Stomach (tissue), 9 donors: ENCODE results near the gene IQCE. TPM values are rescaled to one million over a fixed set of nuclear protein-coding genes. Genes with fewer than 3 reads are reported as not detected.
A peak's percentile ranks its signal among the peaks of the same experiment; 100 is the strongest.

ENCODE experiments used
- DNase-seq, 2 donors: peaks; one replicate each; pipeline versions ENCODE4 v3.0.0 to v3.0.0-alpha.2; 2013 to 2019
- H3K27ac ChIP-seq, 5 donors: fragments of 200-600 bp in 4 of 5; sonication (generic) in 4 of 5; one replicate each; pipeline ENCODE4 v1.5.1; 2013 to 2019; ENCODE audit warnings: mild to moderate bottlenecking in 1 of 5, moderate library complexity in 1 of 5
- H3K27me3 ChIP-seq, 3 donors: fragments of 200-600 bp; sonication (generic); one replicate each; pipeline ENCODE4 v1.5.1; 2017 to 2019; ENCODE audit warnings: mixed run types in 1 of 3
- H3K36me3 ChIP-seq, 4 donors: fragments of 200-600 bp; sonication (generic); 1 replicate in 3 of 4; 2 replicates in 1 of 4; pipeline ENCODE4 v1.5.1; 2016 to 2019
- H3K4me1 ChIP-seq, 4 donors: fragments of 200-600 bp; sonication (generic); one replicate each; pipeline ENCODE4 v1.5.1; 2016 to 2019
- H3K4me3 ChIP-seq, 4 donors: fragments of 200-600 bp; sonication (generic) in 3 of 4; one replicate each; pipeline ENCODE4 v1.5.1; 2016 to 2019; ENCODE audit warnings: mild to moderate bottlenecking in 1 of 4
- H3K9me3 ChIP-seq, 4 donors: fragments of 200-600 bp; sonication (generic); one replicate each; pipeline ENCODE4 v1.5.1; 2016 to 2019
- CTCF ChIP-seq, 7 experiments: fragments of 450-650 bp in 4 of 7; fragments of 200-600 bp in 3 of 7; sonication (generic) in 3 of 7; IDR thresholded peaks; one replicate each; pipeline ENCODE4 v1.5.1; 2016 to 2019; ENCODE audit warnings: antibody characterized with exemption in 7 of 7, control low read depth in 2 of 7, mild to moderate bottlenecking in 1 of 7
- EP300 ChIP-seq: sonication (generic); formaldehyde crosslinking; IDR thresholded peaks from one replicate; pipeline ENCODE4 v1.6.1; 2017; ENCODE audit warnings: antibody characterized with exemption
- POLR2A ChIP-seq, 4 donors: fragments of 450-650 bp; IDR thresholded peaks; one replicate each; pipeline ENCODE4 v1.6.1; 2016; ENCODE audit warnings: antibody characterized with exemption in 4 of 4, control low read depth in 2 of 4, mild to moderate bottlenecking in 1 of 4, moderate library complexity in 1 of 4
- POLR2AphosphoS5 ChIP-seq, 3 donors: sonication (generic); formaldehyde crosslinking; IDR thresholded peaks; one replicate each; pipeline ENCODE4 v1.6.1; 2016; ENCODE audit warnings: antibody characterized with exemption in 3 of 3
- WGBS, 5 donors: extraction: QIAGEN DNeasy Blood & Tissue Kit in 3 of 5; methylation state at CpG; one replicate each; pipeline versions ENCODE4 v1.1.5 to v1.1.7; 2013 to 2018; 5-methylcytosine and 5-hydroxymethylcytosine counted together
- intact Hi-C: fragments of 100-400 bp; cut with DNase I; formaldehyde crosslinking; loops from one replicate; pipeline ENCODE4 v1.15.1; 2023; ENCODE audit warnings: low total_unique reads
- polyA plus RNA-seq, 3 donors: library from polyadenylated mRNA; stranded (reverse); fragments of 200-250 nt; gene quantifications; one replicate each; pipeline ENCODE4 v1.2.3, GENCODE V29; 2013
- total RNA-seq, 5 donors: library from RNA; depleted of rRNA; stranded (reverse); fragments of >200 nt; gene quantifications; one replicate each; pipeline versions ENCODE4 v1.1.0 to v1.2.3, GENCODE V29; 2014 to 2016
- donor health status: healthy with polysubstance abuse.
- donor health status: Bipolar disorder and iron deficiency.
- donor health status: healthy.

Gene IQCE
- total and polyA plus RNA-seq, 8 donors: 1.8 to 248 (median 10.9) TPM

GRCh38 chr7:2626498-2627117 lies 67.8 kb downstream of the IQCE start:
- TF ChIP-seq POLR2AphosphoS5 (IDR thresholded peaks at IDR 0.05) (no peak), POLR2A (IDR thresholded peaks at IDR 0.05) (no peak), CTCF (IDR thresholded peaks at IDR 0.05) (no peak), EP300 (no peak)
- Histone ChIP-seq H3K4me3 (no peak overlapping the region), H3K4me1 (peaks cover 22 to 50% (median 44%) of the 10 kb centered on the region in 4 donors), H3K9me3 (no peaks in the 10 kb centered on the region), H3K27me3 (no peaks in the 10 kb centered on the region), H3K27ac (peak overlapping the region in 4 of 5 donors; percentile 13 to 59 (median 32)), H3K36me3 (no peaks in the 10 kb centered on the region)
- intact Hi-C loops: no loop called here
- peak in 1 of 2 donors; percentile 88 for DNase-seq
- 67 to 82% (median 72%) methylated on average over 12 to 20 of the region's 20 CpGs for WGBS, 5 donors

- H3K27me3 ChIP-seq: no peaks in the 10 kb centered on the region
- intact Hi-C loops: no loop called here
- no peak overlapping the region for H3K4me3 ChIP-seq
- no peaks in the 10 kb centered on the region for H3K9me3 ChIP-seq
- H3K4me1 ChIP-seq: peaks cover 20 to 47% (median 40%) of the 10 kb centered on the region in 4 donors
- peak overlapping the region in 4 of 5 donors; percentile 13 to 59 (median 32) for H3K27ac ChIP-seq
- WGBS, 5 donors: 73 to 87% (median 77%) methylated on average over 8 to 9 of the region's 9 CpGs
- no peak for TF ChIP-seq CTCF (IDR thresholded peaks at IDR 0.05)
- no peak for TF ChIP-seq POLR2AphosphoS5 (IDR thresholded peaks at IDR 0.05)
- no peak for TF ChIP-seq EP300
- no peak for TF ChIP-seq POLR2A (IDR thresholded peaks at IDR 0.05)
- no peaks in the 10 kb centered on the region for H3K36me3 ChIP-seq
- DNase-seq: no peak
These were observed 68.7 kb downstream of the IQCE start for GRCh38 chr7:2627258-2628129.

DNA sequence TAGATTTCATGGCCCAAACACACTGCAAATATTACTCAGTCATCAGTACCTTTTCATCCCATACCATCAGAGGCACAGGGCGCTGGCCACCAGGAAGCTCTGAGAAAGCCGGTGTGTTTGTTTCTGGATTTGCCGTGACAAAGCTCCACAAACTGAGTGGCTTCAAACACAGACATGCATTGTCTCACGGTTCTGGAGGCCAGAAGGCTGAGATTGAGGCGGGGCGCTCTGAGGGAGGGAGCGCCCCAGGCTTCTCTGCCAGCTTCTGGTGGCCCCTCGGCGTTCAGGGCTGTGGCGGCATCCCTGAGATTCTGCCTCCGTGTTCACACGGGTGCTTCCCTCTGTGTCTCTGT lies 69.3 kb downstream of the IQCE start:
- H3K27ac ChIP-seq: no peak overlapping the region
- DNase-seq: peak in 1 of 2 donors; percentile 62
- no peaks in the 10 kb centered on the region for H3K9me3 ChIP-seq
- no peak for TF ChIP-seq POLR2A (IDR thresholded peaks at IDR 0.05)
- no peak for TF ChIP-seq EP300
- no peak for TF ChIP-seq POLR2AphosphoS5 (IDR thresholded peaks at IDR 0.05)
- TF ChIP-seq CTCF (IDR thresholded peaks at IDR 0.05): no peak
- peaks cover 26 to 47% (median 40%) of the 10 kb centered on the region in 4 donors for H3K4me1 ChIP-seq
- H3K27me3 ChIP-seq: no peaks in the 10 kb centered on the region
- no peak overlapping the region for H3K4me3 ChIP-seq
- WGBS, 5 donors: 43 to 71% (median 53%) methylated on average over 12 of the region's 12 CpGs
- intact Hi-C loops: no loop called here
- H3K36me3 ChIP-seq: no peaks in the 10 kb centered on the region

DNA sequence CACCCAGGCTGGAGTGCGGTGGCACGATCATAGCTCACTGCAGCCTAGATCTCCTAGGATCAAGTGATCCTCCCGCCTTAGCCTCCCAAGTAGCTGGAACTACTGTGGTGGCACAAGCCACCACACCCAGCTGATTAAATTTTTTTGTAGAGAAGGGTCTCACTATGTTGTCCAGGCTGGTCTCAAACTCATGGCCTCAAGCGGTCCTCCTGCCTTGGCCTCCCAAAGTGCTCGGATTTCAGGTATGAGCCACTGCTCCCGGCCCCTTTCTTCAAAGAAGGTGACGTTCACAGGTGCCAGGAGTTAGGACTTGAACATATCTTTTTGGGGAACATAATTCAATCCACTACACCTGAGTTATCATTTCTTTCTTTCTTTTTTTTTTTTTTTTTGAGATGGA lies 70.1 kb downstream of the IQCE start:
- intact Hi-C loops: no loop called here
- TF ChIP-seq CTCF (IDR thresholded peaks at IDR 0.05): no peak
- 87 to 96% (median 91%) methylated on average over 7 of the region's 7 CpGs for WGBS, 5 donors
- DNase-seq: no peak
- H3K36me3 ChIP-seq: no peaks in the 10 kb centered on the region
- no peak overlapping the region for H3K4me3 ChIP-seq
- no peaks in the 10 kb centered on the region for H3K9me3 ChIP-seq
- H3K27ac ChIP-seq: no peak overlapping the region
- H3K4me1 ChIP-seq: peaks cover 34 to 47% (median 46%) of the 10 kb centered on the region in 4 donors
- no peaks in the 10 kb centered on the region for H3K27me3 ChIP-seq
